Right lung (tissue), 10 donors: ENCODE data around the gene ARHGEF9. TPM values are rescaled to one million over a fixed set of nuclear protein-coding genes. Genes with fewer than 3 reads are reported as not detected.
"Not testable (repeated sequence)": the region's sequence is repeated elsewhere in the genome, so short reads cannot be mapped to it uniquely, and the experiment has no call there.

Experiments
- DNase-seq, 2 donors: peaks; one replicate each; pipeline ENCODE4 v3.0.0-alpha.2; 2013
- long read RNA-seq, 8 donors: transcript quantifications; one replicate each; lab custom pipeline, GENCODE V29; 2026
- polyA plus RNA-seq, 5 donors: library from polyadenylated mRNA; unstranded; fragments of 120-200 nt; gene quantifications; one replicate each; pipeline versions ENCODE4 v1.2.1 to v1.2.3, GENCODE V29; 2013; ENCODE audit warnings: inconsistent platforms in 1 of 5, low replicate concordance in 1 of 5; ENCODE audit not compliant: insufficient read length in 5 of 5, insufficient read depth in 1 of 5

The ARHGEF9 gene
- 10 to 100 TPM; 29.4 to 40.2 (median 37.4) TPM for polyA plus RNA-seq
- long read RNA-seq, donor 1 = 0 reads
- long read RNA-seq, donor 2, partial matches to known transcripts = 0 of 2 reads
- long read RNA-seq, donor 2, other reads (novel, unspliced or antisense) = 0 of 2 reads
- long read RNA-seq, donor 3, partial matches to known transcripts = 5 of 6 reads
- long read RNA-seq, donor 3, other reads (novel, unspliced or antisense) = 0 of 6 reads
- long read RNA-seq, donor 4, partial matches to known transcripts = 5 of 7 reads
- long read RNA-seq, donor 4, other reads (novel, unspliced or antisense) = 0 of 7 reads
- long read RNA-seq, donor 5, partial matches to known transcripts = 0 of 7 reads
- long read RNA-seq, donor 5, other reads (novel, unspliced or antisense) = 5 of 7 reads
- long read RNA-seq, donor 6, full-length matches to known transcripts = 6 of 13 reads
- long read RNA-seq, donor 6, partial matches to known transcripts = 7 of 13 reads
- long read RNA-seq, donor 6, other reads (novel, unspliced or antisense) = 0 of 13 reads
- long read RNA-seq, donor 7, full-length matches to known transcripts = 2 of 10 reads
- long read RNA-seq, donor 7, partial matches to known transcripts = 8 of 10 reads
- long read RNA-seq, donor 7, other reads (novel, unspliced or antisense) = 0 of 10 reads
- long read RNA-seq, donor 8, partial matches to known transcripts = 0 of 1 reads
- long read RNA-seq, donor 8, other reads (novel, unspliced or antisense) = 0 of 1 reads

DNA sequence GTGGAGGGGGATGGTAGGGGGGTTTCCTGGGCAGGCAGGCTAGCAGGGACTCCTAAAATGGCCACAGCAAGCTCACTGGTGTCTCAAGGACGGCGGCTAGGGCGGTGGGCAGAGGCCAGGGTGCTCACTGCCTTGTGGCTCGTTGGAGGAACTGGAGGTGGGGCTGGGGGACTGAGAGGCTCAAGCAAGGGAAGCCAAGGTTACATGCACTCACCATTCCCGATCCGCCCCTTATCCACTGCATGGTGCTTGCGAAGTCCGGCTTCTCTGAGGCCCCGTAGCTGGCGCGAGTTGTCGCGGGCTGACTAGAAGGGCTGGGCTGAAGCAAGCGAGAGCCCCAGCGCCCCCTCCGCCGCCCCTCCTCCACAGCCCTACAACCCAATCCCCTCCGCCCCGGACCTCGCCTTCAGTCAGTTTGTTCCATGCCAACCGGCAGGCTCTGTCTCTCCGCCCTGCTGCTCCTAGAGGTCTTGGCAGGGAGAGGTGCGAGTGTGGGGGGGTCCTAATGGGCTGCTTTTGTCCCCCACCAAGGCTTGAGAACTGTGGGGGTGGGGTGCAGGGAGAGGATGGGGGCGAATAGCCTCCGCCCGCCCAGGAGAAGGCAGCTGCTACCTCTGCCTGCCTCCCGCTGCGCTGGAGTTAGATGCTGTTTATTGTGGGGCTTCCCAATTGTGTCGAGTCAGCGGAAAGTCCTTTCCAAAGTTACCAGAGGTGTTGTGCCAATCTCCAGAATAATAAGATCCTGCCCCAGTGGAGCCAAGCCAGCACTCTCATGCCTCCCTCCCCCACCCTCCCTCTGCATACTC, at the start of gene ARHGEF9:
ARHGEF9 (minus strand) TSS at position 313 of the 806 bp plus-strand sequence; CDS start at position 244, 69 bp downstream.
- DNase-seq = peak; percentile 52 to 65

DNA sequence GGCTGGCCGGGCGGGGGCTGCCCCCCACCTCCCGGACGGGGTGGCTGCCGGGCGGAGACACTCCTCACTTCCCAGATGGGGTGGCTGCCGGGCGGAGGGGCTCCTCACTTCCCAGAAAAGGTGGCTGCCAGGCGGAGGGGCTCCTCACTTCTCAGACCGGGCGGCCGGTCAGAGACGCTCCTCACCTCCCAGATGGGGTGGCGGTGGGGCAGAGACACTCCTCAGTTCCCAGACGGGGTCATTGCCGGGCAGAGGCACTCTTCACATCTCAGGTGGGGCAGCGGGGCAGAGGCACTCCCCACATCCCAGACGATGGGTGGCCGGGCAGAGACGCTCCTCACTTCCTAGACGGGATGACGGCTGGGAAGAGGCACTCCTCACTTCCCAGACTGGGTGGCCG, 40.4 kb upstream of the ARHGEF9 start:
- DNase-seq = not testable (repeated sequence)

DNA sequence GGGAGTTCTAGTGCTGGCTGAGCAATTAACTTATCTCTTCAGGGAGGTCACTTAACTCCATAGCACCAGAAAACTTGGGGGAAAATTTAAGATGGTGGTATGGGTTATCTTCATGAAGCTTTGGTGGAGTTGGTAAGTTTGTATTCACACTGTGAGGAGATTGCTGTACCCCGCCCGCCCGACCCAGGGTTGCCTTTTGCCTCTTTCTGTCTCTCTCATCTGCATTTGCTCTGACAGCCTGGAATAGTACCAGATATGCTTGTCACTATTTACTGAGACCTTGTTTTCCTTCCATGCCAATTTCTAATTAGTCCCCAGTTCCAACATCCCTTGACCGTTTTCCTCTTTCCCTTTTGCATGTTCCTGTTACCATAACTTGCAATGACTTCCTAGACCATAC, 33.1 kb upstream of the ARHGEF9 start:
- DNase-seq = no peak

DNA sequence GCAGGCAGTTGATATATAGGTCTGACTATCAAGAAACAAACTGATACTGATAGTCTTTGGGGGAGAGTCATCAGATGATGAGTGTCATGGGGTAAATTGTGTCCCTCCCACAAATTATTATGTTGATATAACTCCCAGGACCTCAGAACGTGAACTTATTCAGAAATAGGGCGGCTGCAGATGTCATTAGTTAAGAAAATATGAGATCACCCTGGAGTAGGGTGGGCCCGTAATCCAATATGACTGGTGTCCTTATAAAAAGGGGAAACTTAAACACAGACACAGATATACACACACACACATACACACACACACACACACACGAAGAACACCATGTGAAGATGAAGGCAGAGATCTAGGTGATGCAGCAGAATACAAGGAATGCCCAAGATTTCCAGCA, 32.7 kb upstream of the ARHGEF9 start:
- DNase-seq = no peak

DNA sequence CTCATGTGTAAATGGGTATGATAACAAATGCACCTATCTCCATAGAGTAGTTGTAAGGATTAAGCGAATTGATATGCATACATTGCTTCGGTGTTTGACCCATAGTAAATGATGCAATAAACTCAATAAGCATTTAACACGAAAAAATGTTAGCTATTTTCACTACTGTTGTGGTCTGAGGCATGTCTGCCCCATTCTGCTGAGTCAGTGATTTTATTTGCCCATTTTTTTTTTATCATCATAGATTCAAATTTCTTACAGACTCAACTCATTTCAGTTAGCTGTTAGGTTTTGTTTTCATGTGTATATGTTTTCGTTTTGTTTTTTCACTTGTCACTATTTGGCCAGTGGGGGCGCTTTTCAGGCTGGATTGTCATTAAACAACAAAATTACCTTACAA, 27.8 kb upstream of the ARHGEF9 start:
- DNase-seq = no peak

DNA sequence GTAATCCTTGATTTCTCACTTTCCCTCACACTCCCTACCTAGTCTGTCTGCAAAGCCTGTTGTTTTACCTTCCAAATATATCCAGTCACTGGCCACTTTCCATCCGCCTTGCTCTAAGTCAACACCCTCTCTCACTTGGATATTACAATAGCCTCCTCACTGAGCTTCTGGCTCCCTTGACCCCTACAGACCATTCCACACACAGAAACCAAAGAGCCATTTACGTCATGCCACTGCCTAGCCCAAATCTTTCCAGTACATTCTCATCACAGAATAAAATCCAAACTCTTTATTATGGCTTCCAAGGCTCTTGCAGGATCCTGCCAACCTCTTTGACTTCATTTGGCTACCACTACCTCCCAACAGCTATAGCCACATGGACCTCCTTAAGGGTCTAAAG, 25.7 kb upstream of the ARHGEF9 start:
- DNase-seq = no peak

DNA sequence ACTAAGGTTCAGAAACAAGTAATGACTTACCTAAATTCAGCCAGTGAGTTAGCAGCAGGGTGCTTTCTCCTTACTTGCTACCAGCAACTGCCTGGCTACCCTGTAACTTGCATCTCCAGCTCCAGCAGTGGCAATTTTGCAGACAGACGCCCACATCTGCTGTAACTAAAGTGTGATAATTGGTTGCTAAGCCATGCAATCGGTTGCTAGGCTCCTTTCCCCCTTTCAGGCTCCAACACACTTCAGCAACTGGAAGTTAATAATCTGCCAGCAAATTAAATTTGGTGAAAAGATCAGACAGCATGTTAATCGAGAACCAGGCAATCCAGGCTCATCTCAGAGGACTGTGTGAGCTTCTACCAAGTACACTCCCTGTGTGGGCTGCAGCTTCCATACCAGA, 24.2 kb upstream of the ARHGEF9 start:
- no peak for DNase-seq

DNA sequence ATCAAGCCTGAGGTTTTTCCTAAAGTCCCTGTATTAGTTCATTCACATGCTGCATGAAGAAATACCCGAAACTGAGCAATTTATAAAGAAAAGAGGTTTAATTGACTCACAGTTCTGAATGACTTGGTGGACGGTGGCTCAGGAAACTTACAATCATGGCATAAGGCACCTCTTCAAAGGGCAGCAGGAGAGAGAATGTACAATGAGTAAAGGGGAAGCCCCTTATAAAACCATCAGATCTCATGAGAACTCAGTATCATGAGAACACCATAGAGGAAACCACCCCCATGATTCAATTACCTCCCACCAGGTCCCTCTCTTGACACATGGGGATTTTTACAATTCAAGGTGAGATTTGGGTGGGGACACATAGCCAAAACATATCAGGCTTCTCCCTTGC, 10.4 kb upstream of the ARHGEF9 start:
- not testable (repeated sequence) for DNase-seq

DNA sequence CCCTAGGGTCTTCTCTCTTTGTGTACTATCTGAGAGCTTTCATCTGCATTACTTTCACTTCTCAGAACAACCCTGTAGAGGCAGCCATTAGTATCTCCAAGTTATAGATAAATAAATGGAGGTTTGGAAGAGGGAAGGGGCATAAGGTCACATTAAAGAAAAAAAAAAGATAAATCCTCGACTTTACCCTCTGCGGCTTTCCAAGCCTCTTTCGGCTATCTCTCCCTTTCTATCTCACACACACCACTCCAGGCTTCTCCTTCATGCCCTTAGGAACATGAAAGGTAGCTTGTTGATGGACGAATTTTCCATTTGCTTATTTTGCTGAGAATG, 660 bp upstream of the ARHGEF9 start:
- no peak for DNase-seq

DNA sequence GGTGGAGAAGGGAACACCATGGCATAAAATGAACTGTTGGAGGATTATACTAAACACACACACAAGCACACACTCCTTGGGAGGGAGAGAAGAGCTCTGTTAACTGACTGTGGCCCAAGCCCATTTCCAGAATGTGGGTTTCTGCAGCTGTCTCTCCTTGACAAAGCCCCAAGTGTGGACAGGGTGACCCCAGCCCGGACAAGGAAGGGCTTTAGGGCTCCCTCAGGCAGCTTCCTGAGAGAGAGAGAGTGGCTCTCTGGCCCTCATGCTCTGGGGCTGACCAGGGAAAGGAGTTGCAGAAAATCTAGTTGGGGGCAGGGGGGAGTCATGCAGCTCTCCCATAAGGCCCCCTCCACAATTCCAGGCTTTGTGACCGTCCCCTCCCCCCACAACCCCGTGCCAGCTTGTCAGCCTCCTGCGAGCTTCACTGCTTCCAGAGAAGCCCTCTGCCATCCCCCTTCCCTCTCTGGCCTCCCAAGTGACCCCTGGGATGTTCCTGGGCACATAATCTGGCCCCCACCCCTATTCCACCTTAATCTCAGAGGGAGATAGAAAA, 590 bp downstream of the ARHGEF9 start:
- DNase-seq = no peak

DNA sequence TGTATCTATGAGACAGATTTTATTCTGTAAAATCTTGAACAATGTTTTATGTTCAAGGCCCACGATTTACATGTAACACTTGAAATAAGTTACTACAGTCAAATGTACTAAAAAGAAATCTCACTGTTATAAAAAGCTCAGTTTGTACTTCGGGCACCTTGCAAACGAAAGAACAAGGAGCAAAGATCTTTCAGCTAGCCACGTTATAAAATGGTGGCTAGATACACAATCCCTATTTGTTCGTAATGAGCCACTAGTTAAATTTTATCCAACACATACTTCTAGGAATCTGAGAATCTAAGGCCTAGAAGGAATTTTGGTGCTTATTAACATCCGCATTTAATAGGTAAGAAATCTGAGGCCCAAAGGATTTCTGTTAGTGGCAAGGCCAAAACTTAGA, 2.5 kb downstream of the ARHGEF9 start:
- no peak for DNase-seq

DNA sequence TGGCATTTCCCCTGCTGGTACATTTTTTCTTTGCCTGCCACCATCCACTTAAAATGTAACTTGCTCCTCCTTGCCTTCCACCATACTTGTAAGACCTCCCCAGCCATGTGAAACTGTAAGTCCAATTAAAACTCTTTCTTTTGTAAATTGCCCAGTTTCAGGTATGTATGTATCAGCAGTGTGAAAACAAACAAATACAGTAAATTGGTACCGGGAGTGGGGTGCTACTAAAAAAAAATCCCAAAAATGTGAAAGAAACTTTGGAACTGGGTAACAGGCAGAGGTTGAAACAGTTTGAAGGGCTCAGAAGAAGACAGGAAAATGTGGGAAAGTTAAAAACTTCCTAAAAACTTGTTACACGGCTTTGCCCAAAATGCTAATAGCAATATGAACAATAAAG, 16.3 kb downstream of the ARHGEF9 start:
- DNase-seq = no peak

DNA sequence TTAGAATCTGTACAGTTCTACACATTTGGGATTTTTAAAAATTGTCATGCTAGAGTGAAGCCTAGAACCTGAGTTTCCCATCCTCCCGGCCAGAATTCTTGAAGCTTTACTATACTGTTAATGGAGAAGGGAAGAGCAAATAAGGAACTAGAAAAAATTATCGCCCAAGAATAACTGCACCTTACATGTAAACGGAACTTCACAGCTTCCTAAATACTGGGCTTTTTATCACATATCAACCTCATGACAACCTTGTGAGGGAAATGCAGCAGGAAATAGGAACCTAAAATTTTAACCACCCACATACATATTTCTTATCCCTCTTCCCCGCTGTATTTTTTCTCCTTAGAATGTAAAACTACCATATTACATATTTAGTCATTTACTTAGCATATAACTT, 19.3 kb downstream of the ARHGEF9 start:
- DNase-seq = no peak

DNA sequence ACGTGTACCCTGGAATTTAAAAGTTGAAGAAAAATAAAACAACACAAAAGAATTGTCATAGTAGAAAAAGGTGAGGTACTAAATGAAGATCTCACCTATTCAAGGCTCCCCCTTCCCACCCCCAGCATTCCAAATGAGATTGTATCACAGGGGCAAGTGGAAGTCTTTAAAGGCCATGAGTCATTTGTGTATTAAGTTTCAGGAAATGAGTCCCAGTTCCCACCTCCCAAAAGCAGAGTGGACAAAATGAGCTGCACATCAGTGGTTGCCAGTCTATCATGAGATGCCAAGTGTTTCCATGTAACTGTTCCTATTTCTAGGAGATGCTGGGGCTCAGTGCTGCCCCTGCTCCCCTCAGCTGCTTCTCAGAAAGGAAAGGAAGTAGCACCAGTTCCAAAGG, 20.1 kb downstream of the ARHGEF9 start:
- no peak for DNase-seq

DNA sequence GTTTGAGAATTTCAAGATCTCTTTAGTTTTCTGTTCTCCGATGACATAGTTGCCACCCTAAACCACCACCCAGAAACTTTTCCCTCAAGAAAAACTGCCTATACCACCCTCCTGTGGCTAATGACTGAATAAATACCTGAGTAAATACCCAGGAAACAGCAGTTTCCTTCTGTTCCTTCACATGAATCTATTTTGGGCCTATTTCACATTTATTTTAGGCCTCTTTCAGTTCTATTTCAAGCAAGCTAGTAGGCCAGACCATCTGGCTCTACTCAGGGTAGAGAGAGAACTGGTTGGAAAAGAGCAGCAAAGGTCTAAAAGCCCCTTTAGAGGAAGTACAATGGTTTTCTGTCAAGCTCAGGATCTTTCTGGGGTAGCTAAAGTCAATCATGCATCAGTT, 23.4 kb downstream of the ARHGEF9 start:
- no peak for DNase-seq

DNA sequence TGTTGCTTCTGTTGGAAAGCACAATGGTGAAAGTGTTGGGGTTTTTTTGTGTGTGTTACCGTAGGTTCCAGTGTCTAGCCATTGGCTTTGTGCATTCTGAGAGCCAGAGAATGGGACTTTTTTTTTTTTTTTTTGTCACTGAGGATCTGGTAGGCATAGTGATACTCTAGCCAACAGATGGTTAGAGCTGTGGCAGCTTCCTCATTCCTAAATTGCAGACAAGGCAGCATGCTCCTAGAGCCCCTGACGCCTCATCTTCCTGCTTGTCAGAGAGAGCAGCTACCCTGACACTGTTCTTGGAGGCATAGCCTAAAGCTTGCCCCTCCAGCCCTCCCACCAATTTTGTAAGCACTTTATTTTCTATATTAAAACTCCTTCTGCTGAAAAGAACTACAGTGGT, 27.0 kb downstream of the ARHGEF9 start:
- no peak for DNase-seq

DNA sequence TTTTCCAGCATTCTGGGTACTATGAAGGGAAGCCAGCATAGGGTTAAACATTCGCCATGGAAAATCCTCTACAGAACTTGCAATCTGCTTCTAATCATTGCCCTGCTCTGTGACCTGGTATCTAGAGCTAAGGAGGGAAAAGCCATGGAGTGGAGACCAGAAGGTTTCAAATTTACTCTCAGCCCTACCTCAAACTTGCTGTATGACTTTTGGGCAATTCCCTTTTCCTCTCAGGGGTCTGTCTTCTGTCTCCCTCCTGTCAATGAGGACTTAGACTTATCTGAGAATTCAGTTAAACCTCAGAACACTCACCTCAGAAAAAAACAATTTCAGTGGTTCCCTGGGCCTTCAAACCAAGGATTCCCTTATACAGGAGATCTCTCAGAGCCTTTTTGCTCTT, 29.1 kb downstream of the ARHGEF9 start:
- no peak for DNase-seq

DNA sequence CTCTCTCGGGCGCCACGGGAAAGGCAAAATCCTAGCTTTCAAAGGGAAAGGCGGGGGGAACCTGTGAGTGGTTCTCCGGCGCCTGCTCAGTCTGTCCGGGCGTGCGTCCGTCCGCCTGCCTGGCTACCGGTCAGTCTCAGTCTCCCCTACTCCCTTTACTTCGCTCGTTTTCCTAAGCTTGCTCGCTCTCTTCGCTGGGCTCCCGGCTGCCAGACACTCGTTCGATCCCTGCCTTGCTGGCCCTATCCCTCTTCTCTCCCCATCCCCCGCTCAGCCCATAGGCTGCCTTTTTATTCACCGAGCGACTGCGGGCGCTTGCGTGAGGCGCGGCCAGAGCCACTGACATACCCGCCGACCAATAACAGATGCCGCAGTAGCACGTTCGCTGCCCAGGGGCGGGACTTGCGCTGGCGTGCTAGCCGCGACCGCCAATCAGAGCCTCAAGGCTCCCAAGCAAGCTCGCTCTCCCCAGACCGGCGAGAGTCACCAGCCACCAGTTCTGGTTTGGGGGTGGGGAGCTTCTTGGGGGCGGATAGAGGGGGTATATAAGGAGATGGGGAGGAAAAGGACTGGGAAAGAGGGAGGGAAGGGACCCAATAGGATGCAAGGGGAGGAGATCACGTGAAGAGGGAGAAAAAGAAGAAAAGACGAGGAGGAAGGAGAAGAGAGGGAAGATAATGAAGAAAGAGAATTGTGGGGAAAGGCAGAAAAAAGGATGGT, 30.0 kb downstream of the ARHGEF9 start:
- DNase-seq = peak; percentile 87

DNA sequence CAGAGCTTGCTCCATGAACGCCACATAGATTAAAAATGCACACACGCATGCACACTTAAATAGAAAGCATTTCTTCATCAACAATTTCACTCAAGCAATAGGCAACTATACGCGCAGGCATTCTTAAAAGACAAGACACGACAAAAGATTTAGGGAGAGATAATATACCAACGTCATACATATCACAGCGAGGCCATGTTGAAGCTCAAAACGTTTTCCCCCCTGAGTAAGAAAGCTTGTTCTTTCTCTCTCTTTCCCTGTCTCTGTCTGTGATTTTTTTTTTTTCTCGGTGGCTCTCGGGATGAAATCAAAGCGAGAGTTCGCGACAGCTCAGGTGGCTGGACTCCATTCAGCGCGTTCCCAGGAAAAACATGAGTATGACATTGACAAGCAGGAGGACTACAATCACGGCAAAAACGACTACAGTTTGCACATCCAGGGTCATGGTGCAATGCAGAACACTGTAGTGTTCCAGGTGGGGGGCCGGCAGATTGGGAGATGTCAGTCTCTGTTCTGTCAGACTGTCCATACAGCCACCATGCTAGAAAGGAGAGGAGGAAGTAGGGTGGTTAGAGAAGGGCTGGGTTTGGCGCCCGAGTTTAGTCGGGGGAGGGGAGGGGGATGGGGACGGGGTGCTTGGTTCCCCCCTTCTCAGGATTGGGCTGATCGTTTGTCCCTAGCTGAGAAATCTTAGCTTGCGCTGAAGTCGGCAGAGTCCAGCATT, 30.7 kb downstream of the ARHGEF9 start:
- no peak for DNase-seq

DNA sequence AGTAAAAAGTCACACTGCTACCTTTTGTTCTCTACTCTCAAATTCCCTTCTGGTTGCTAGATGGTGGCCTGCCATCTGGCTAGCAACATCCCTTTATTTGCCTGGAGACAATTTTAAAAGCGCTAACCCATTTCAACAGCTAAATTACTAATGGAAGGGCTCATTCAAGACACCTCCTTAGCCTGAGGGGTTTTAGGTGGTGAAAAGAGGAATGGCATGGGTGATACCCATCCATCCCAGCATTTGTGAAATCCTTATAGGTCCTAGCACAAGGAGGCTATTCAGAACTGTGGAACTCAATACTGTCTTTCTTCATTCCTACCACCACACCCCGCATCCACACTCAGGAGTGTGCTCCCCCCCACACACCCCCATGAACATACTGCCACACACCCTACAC, 33.5 kb downstream of the ARHGEF9 start:
- DNase-seq = no peak

DNA sequence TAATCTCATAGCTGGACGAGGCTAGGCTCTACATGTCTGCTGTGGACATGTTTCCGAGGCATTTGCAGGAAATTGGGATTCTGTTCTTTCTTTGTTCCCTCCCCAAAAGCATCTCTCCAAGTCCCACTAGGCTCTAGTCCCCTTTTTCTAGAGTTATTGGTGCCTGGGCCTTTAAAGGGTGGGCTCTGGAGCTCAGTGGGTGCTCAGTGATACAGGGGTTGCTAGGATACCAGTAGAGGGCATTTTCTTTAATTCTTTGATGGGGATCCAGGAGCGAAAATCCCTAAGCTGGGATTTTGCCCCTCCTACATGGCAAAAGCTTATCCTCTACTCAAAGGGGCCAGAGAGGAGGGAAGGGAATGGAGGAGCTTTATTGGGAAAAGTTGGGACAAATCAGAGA, 34.2 kb downstream of the ARHGEF9 start:
- DNase-seq = no peak
